ENCODE results near the gene SUMO2. TPM values are rescaled to one million over a fixed set of nuclear protein-coding genes. Genes with fewer than 3 reads are reported as not detected.

The SUMO2 gene
- total and polyA plus RNA-seq, 2 of the 13 experiments (the other 11 are each of a cell fraction or from before 2014, with no cell fraction given), result 337 to 553 TPM

- peak; percentile 36; the same call in 1 of the 2 replicates for TF ChIP-seq ZNF281 (CRISPR knock-in tag; IDR thresholded peaks at IDR 0.05; ENCODE audit: borderline replicate concordance)
- TF ChIP-seq BHLHE40 (IDR thresholded peaks at IDR 0.05; ENCODE audit: low read length), result no peak
- 0 out of 2 replicates have a peak, but pooled peaks have one; percentile 76 for TF ChIP-seq TP53 (CRISPR knock-in tag; conservative IDR thresholded peaks at IDR 0.05)
- no peak for TF ChIP-seq NCOA1 (CRISPR knock-in tag; IDR thresholded peaks at IDR 0.05)
- no peak; the same call in 1 of the 2 replicates for TF ChIP-seq RXRA (CRISPR knock-in tag; IDR thresholded peaks at IDR 0.05)
- no peak for TF ChIP-seq CBX2 (IDR thresholded peaks at IDR 0.05; ENCODE audit: low read depth, low read length)
- no peak for TF ChIP-seq CBX2 (CRISPR knock-in tag; IDR thresholded peaks at IDR 0.05; ENCODE audit: low read depth)
- TF ChIP-seq ZNF484 (CRISPR knock-in tag; IDR thresholded peaks at IDR 0.05; ENCODE audit: borderline replicate concordance, low read depth), result no peak
- no peak for TF ChIP-seq ZNF407 (CRISPR knock-in tag; IDR thresholded peaks at IDR 0.05; ENCODE audit: not compliant biosample characterization)
- TF ChIP-seq XBP1 (CRISPR knock-in tag; IDR thresholded peaks at IDR 0.05), result 0 out of 2 replicates have a peak, but pooled peaks have one; percentile 48
- TF ChIP-seq THAP9 (CRISPR knock-in tag; IDR thresholded peaks at IDR 0.05; ENCODE audit: borderline replicate concordance), result 0 out of 2 replicates have a peak, but pooled peaks have one; percentile 8
- no peak for TF ChIP-seq ZFX (CRISPR knock-in tag; IDR thresholded peaks at IDR 0.05; ENCODE audit: low read depth)
- TF ChIP-seq NR3C1 (CRISPR knock-in tag; IDR thresholded peaks at IDR 0.05), result no peak
- no peak for TF ChIP-seq ZSCAN9 (CRISPR knock-in tag; IDR thresholded peaks at IDR 0.05; ENCODE audit: borderline replicate concordance)
- no peak for TF ChIP-seq MAF1 (CRISPR knock-in tag; IDR thresholded peaks at IDR 0.05; ENCODE audit: borderline replicate concordance)
- no peak for TF ChIP-seq HNRNPLL (IDR thresholded peaks at IDR 0.05; ENCODE audit: low read depth, low read length, poor library complexity, severe bottlenecking)
Measured at GRCh38 chr17:75130632-75131277, 52.0 kb downstream of the SUMO2 start (continued).

Data from HepG2 (cell line).